ENCODE measurements around the gene UNC5A.

The UNC5A gene

DNA sequence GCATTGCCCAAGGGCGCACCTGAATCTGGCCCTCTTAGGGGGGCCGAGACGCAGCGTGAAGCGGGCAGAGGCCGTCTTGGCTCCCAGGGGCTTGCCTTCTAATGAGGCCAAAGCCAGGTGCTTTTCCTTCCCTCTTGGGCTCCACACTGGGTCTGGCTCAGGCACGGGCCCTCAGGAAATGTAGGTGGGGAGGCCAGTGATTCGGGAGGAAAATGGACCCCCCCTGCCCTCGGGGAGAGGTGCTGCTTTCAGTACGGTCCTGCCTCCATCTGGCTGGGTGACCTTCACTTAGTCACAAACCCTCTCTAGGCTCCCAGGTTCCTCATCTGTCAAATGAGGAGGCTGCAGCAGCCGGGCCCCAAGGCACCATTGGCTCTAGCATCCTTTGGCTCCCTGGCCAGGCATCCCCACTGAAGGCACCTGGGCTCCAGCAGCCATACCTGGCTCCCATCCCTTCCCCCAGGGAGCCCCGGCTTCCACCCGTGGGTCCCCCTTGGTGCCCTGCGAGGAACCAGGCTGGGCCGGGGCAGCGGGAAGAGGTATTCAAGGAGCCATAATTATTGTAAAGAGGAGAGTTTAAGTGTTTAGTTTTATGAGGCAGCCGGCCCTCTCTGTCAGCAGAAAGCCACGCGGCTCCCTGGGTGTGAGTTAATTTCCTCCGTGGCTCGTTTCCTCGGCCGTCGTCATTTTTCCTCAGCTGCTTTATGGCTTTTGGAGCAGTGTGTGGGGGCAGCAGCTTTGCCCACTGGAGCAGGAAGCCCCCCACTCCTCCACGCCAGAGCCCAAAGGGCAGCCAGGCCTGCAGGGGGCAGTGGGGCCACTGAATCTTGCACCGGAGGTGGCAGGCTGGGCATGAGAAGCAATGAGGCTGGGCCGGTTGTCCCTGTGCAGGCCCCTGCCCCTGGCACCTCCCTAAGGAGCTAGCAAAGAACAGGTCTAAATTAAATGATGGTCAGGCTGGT lies 24.9 kb upstream of the UNC5A start:
- ATAC-seq = no peak
- no peak for TF ChIP-seq ZFP30 (CRISPR knock-in tag; IDR thresholded peaks at IDR 0.05)
- no peak for TF ChIP-seq ZNF8 (CRISPR knock-in tag; IDR thresholded peaks at IDR 0.05)
- TF ChIP-seq CSDC2 (CRISPR knock-in tag; IDR thresholded peaks at IDR 0.05) = no peak
- no peak for TF ChIP-seq ARNTL (CRISPR knock-in tag; IDR thresholded peaks at IDR 0.05; ENCODE audit: borderline replicate concordance, low read depth)
- no peak for TF ChIP-seq ZNF70 (CRISPR knock-in tag; IDR thresholded peaks at IDR 0.05)
- TF ChIP-seq PPARA (CRISPR knock-in tag; IDR thresholded peaks at IDR 0.05; ENCODE audit: borderline replicate concordance) = no peak
- no peak for TF ChIP-seq ESRRG (CRISPR knock-in tag; IDR thresholded peaks at IDR 0.05)
- TF ChIP-seq RARB (CRISPR knock-in tag; IDR thresholded peaks at IDR 0.05) = no peak
- no peak for TF ChIP-seq ZNF565 (CRISPR knock-in tag; conservative IDR thresholded peaks at IDR 0.05; ENCODE audit: low read depth)
- no peak for TF ChIP-seq ZC3H10 (CRISPR knock-in tag; IDR thresholded peaks at IDR 0.05)
- no peak for TF ChIP-seq TOX (CRISPR knock-in tag; IDR thresholded peaks at IDR 0.05; ENCODE audit: borderline replicate concordance)

DNA sequence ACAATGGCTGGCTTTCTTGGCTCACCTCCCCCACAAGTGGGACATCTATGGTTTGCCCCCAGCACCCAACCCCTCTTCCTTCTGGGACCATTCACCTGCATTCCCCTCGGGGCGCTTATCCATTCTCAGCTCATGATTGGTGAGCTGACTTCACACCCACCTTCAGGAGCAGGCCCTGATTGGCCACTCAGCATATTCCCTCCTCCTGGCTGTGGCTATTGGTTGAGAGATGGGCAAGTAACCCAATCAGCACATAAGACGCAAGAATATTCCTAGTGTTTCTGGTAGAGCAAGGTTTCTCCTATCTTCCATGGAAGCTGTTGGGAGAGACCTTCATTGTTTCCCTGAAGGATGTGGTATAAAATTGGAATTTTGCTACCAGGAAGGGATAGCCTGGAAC lies 22.7 kb upstream of the UNC5A start:
- ATAC-seq = no peak
- TF ChIP-seq TCF4 (CRISPR knock-in tag; IDR thresholded peaks at IDR 0.05; ENCODE audit: borderline replicate concordance) (no peak), ZNF565 (CRISPR knock-in tag; conservative IDR thresholded peaks at IDR 0.05; ENCODE audit: low read depth) (no peak), OSR1 (CRISPR knock-in tag; IDR thresholded peaks at IDR 0.05) (no peak)
- TF ChIP-seq, protein P1, sequence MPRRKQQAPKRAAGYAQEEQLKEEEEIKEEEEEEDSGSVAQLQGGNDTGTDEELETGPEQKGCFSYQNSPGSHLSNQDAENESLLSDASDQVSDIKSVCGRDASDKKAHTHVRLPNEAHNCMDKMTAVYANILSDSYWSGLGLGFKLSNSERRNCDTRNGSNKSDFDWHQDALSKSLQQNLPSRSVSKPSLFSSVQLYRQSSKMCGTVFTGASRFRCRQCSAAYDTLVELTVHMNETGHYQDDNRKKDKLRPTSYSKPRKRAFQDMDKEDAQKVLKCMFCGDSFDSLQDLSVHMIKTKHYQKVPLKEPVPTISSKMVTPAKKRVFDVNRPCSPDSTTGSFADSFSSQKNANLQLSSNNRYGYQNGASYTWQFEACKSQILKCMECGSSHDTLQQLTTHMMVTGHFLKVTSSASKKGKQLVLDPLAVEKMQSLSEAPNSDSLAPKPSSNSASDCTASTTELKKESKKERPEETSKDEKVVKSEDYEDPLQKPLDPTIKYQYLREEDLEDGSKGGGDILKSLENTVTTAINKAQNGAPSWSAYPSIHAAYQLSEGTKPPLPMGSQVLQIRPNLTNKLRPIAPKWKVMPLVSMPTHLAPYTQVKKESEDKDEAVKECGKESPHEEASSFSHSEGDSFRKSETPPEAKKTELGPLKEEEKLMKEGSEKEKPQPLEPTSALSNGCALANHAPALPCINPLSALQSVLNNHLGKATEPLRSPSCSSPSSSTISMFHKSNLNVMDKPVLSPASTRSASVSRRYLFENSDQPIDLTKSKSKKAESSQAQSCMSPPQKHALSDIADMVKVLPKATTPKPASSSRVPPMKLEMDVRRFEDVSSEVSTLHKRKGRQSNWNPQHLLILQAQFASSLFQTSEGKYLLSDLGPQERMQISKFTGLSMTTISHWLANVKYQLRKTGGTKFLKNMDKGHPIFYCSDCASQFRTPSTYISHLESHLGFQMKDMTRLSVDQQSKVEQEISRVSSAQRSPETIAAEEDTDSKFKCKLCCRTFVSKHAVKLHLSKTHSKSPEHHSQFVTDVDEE (CRISPR knock-in tag; IDR thresholded peaks at IDR 0.05) = no peak

DNA sequence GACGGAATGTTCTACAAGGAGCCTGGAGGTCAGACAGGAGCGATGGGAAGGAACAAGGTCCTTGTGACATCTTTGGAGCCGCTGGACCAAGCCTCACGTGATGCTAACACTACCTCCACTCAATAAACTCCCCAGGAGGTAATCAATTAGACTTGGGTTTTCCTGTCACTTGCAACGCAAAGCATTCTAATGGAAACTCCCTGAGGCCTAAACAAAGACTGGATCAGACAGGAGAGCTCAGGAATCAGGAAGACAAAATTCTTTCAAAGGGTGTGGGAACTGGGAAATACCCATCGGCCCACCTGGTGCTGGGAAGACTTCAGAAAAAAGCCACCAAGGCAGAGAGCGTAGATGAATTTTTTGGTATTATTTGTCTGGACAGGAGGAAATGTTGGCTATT lies 22.3 kb upstream of the UNC5A start:
- ATAC-seq = no peak
- TF ChIP-seq ESRRG (CRISPR knock-in tag; IDR thresholded peaks at IDR 0.05) (no peak), CSDC2 (CRISPR knock-in tag; IDR thresholded peaks at IDR 0.05) (no peak), TCF4 (CRISPR knock-in tag; IDR thresholded peaks at IDR 0.05; ENCODE audit: borderline replicate concordance) (no peak), ARNTL (CRISPR knock-in tag; IDR thresholded peaks at IDR 0.05; ENCODE audit: borderline replicate concordance, low read depth) (no peak), ZFP3 (CRISPR knock-in tag; IDR thresholded peaks at IDR 0.05) (no peak), GLIS3 (CRISPR knock-in tag; IDR thresholded peaks at IDR 0.05) (no peak)
- TF ChIP-seq, protein P2, sequence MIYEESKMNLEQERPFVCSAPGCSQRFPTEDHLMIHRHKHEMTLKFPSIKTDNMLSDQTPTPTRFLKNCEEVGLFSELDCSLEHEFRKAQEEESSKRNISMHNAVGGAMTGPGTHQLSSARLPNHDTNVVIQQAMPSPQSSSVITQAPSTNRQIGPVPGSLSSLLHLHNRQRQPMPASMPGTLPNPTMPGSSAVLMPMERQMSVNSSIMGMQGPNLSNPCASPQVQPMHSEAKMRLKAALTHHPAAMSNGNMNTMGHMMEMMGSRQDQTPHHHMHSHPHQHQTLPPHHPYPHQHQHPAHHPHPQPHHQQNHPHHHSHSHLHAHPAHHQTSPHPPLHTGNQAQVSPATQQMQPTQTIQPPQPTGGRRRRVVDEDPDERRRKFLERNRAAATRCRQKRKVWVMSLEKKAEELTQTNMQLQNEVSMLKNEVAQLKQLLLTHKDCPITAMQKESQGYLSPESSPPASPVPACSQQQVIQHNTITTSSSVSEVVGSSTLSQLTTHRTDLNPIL (CRISPR knock-in tag; IDR thresholded peaks at IDR 0.05; ENCODE audit: low read depth) = no peak
- TF ChIP-seq, protein P3, sequence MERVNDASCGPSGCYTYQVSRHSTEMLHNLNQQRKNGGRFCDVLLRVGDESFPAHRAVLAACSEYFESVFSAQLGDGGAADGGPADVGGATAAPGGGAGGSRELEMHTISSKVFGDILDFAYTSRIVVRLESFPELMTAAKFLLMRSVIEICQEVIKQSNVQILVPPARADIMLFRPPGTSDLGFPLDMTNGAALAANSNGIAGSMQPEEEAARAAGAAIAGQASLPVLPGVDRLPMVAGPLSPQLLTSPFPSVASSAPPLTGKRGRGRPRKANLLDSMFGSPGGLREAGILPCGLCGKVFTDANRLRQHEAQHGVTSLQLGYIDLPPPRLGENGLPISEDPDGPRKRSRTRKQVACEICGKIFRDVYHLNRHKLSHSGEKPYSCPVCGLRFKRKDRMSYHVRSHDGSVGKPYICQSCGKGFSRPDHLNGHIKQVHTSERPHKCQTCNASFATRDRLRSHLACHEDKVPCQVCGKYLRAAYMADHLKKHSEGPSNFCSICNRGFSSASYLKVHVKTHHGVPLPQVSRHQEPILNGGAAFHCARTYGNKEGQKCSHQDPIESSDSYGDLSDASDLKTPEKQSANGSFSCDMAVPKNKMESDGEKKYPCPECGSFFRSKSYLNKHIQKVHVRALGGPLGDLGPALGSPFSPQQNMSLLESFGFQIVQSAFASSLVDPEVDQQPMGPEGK (CRISPR knock-in tag; IDR thresholded peaks at IDR 0.05; ENCODE audit: borderline replicate concordance) = no peak
- TF ChIP-seq, protein P4, sequence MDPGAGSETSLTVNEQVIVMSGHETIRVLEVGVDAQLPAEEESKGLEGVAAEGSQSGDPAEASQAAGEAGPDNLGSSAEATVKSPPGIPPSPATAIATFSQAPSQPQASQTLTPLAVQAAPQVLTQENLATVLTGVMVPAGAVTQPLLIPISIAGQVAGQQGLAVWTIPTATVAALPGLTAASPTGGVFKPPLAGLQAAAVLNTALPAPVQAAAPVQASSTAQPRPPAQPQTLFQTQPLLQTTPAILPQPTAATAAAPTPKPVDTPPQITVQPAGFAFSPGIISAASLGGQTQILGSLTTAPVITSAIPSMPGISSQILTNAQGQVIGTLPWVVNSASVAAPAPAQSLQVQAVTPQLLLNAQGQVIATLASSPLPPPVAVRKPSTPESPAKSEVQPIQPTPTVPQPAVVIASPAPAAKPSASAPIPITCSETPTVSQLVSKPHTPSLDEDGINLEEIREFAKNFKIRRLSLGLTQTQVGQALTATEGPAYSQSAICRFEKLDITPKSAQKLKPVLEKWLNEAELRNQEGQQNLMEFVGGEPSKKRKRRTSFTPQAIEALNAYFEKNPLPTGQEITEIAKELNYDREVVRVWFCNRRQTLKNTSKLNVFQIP (CRISPR knock-in tag; IDR thresholded peaks at IDR 0.05; ENCODE audit: borderline replicate concordance, low read depth) = no peak

All from SK-N-SH treated with all-trans-retinoic acid at 6 μM for 48 hours (cell line).